AG04450 (cell line): ENCODE data around the gene FAM200B. TPM values are rescaled to one million over a fixed set of nuclear protein-coding genes. Genes with fewer than 3 reads are reported as not detected.

ENCODE experiments used
- CTCF ChIA-PET: fragments of 300-600, 350-600 bp; formaldehyde crosslinking; extraction: SDS; loops from one replicate; lab custom pipeline; 2022; ENCODE audit warnings: antibody characterized with exemption, inconsistent platforms; lab: Charles Lee
- POLR2A ChIA-PET: fragments of 350-600 bp; formaldehyde crosslinking; extraction: SDS; loops from one replicate; lab custom pipeline; 2021; ENCODE audit warnings: antibody characterized with exemption, inconsistent platforms; lab: Yijun Ruan, JAX
- DNase-seq: peaks from one replicate; pipeline ENCODE4 v3.0.0-alpha.2; 2011; ENCODE audit warnings: low read depth, low spot score
- H3K27ac ChIP-seq: one replicate; pipeline ENCODE4 v1.5.1; 2012; ENCODE audit warnings: low read depth, low read length, control low read depth
- H3K27me3 ChIP-seq: one replicate; pipeline ENCODE4 v1.6.0; 2012; ENCODE audit warnings: low read length; ENCODE audit not compliant: control insufficient read depth, insufficient read depth
- H3K4me3 ChIP-seq: 2 replicates; pipeline ENCODE4 v1.5.1; 2011; ENCODE audit warnings: mild to moderate bottlenecking, low read depth, low read length, control low read depth
- H3K9me3 ChIP-seq: 2 replicates; pipeline ENCODE4 v1.5.1; 2012; ENCODE audit warnings: low read length; ENCODE audit not compliant: control insufficient read depth, insufficient read depth
- CTCF ChIP-seq: IDR thresholded peaks from 2 replicates; pipeline ENCODE4 v1.5.1; 2011; ENCODE audit warnings: low read depth, low read length, control low read depth, inconsistent platforms
- polyA plus RNA-seq: library from polyadenylated mRNA; depleted of rRNA; stranded (reverse); fragments of >200 nt; gene quantifications from 2 replicates; pipeline ENCODE4 v1.2.3, GENCODE V29; 2011

Gene FAM200B
- polyA plus RNA-seq, 1 experiment, result 47.3 TPM

GRCh38 chr4:15718465-15718864, 36.8 kb downstream of the FAM200B start:
- H3K9me3 ChIP-seq, result peaks cover 5% of the 10 kb centered on the region; the same call in 1 of the 2 replicates
- H3K27ac ChIP-seq, result no peak overlapping the region
- no peak overlapping the region for H3K4me3 ChIP-seq
- no peak for TF ChIP-seq CTCF
- ChIA-PET POLR2A (interaction anchor here (1.0 kb wide), 1 partner anchor 36 kb away, joined by 3 read pairs; the partner anchor contains the start of gene FAM200B), CTCF (no interaction called here)
- no peak for DNase-seq
- H3K27me3 ChIP-seq, result no peaks in the 10 kb centered on the region

- POLR2A ChIA-PET, result no interaction called here
- H3K9me3 ChIP-seq, result peaks cover 5% of the 10 kb centered on the region; the same call in 1 of the 2 replicates
- no peak overlapping the region for H3K4me3 ChIP-seq
- no peak overlapping the region for H3K27ac ChIP-seq
- CTCF ChIA-PET, result no interaction called here
- no peak for TF ChIP-seq CTCF
- H3K27me3 ChIP-seq, result no peaks in the 10 kb centered on the region
- DNase-seq, result no peak
Measured at GRCh38 chr4:15718959-15719358, 37.3 kb downstream of the FAM200B start.

DNA sequence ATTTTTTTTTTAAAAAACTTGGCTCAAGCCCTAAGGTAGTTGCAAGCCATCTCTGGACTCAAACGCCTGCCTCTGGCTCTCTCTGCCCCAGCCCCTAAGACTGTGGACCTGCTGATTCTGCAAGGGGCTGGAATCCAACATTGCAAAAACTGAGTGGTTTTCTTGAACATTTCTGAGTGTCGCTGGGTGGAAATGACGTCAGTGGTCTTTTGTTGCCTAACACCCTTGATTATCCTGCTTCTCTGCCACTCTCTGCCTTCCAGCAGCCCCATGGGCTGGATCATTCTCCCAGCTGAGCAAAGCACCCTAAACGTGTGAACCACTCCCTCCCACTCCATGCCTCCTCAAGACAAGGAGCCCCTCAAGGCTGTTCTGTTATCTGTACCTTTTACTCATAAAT, 37.9 kb downstream of the FAM200B start:
- DNase-seq, result no peak
- ChIA-PET POLR2A (no interaction called here), CTCF (no interaction called here)
- no peak overlapping the region for H3K4me3 ChIP-seq
- H3K27ac ChIP-seq, result no peak overlapping the region
- H3K27me3 ChIP-seq, result no peaks in the 10 kb centered on the region
- TF ChIP-seq CTCF, result no peak
- peaks cover 5% of the 10 kb centered on the region; the same call in 1 of the 2 replicates for H3K9me3 ChIP-seq

- no peak for DNase-seq
- Histone ChIP-seq H3K27me3 (no peaks in the 10 kb centered on the region), H3K4me3 (no peak overlapping the region), H3K27ac (no peak overlapping the region), H3K9me3 (peaks cover 5% of the 10 kb centered on the region; the same call in 1 of the 2 replicates)
- no peak for TF ChIP-seq CTCF
- ChIA-PET CTCF (interaction anchor here (0.6 kb wide), 1 partner anchor 79 kb away, joined by 3 read pairs; no protein-coding TSS in a partner anchor), POLR2A (no interaction called here)
Measured at GRCh38 chr4:15720851-15721250, 39.2 kb downstream of the FAM200B start.

GRCh38 chr4:15725608-15726007, 44.0 kb downstream of the FAM200B start:
- no peak for TF ChIP-seq CTCF
- DNase-seq, result no peak
- Histone ChIP-seq H3K4me3 (no peak overlapping the region), H3K27ac (no peak overlapping the region), H3K9me3 (peaks cover 5% of the 10 kb centered on the region; the same call in 1 of the 2 replicates), H3K27me3 (no peaks in the 10 kb centered on the region)
- CTCF ChIA-PET, result interaction anchor here (0.7 to 1.2 kb wide), 2 partner anchors 231 to 268 kb away, joined by 3 read pairs; no protein-coding TSS in a partner anchor
- POLR2A ChIA-PET, result interaction anchor here (0.6 to 0.7 kb wide), 2 partner anchors 30 to 386 kb away, joined by 3 to 4 read pairs; no protein-coding TSS in a partner anchor
